ENCODE measurements around the gene PYM1. TPM values are rescaled to one million over a fixed set of nuclear protein-coding genes. Genes with fewer than 3 reads are reported as not detected.

Gene PYM1
- polyA plus RNA-seq, 1 of the 3 experiments (the other 2 are of a cell fraction): 36.3 TPM

- Histone ChIP-seq H3K27ac (ENCODE audit: low read depth in 2 of 2, low read length in 1 of 2) (peak overlapping the region; percentile 24 to 94), H3K4me2 (peak overlapping the region; percentile 81), H3K4me3 (ENCODE audit: low read depth in 2 of 2, low read length in 1 of 2) (peak overlapping the region; percentile 55 to 67), H3K27me3 (ENCODE audit: insufficient read depth) (no peaks in the 10 kb centered on the region), H3K9me2 (no peaks in the 10 kb centered on the region), H3K9ac (peak overlapping the region; percentile 73), H2AFZ (ENCODE audit: low read depth) (peak overlapping the region; percentile 63), H3K79me2 (ENCODE audit: insufficient read depth) (peaks cover 54% of the 10 kb centered on the region), H3K9me3 (no peaks in the 10 kb centered on the region), H3K36me3 (replicated peaks in 1 of 2; ENCODE audit: control insufficient read depth in 1 of 2, insufficient read depth in 2 of 2, low read length in 1 of 2) (peaks cover 10 to 23% of the 10 kb centered on the region in 2 experiments), H4K20me1 (ENCODE audit: insufficient read depth) (no peaks in the 10 kb centered on the region), H3K4me1 (ENCODE audit: control insufficient read depth in 1 of 2, insufficient read depth in 2 of 2, low read depth in 1 of 2, low read length in 1 of 2) (peaks cover 7 to 9% of the 10 kb centered on the region in 2 experiments; a peak in 3 of 4 replicates), H3F3A (replicated peaks; ENCODE audit: insufficient read depth) (peaks cover 18% of the 10 kb centered on the region)
- DNase-seq: no peak
- ChIA-PET POLR2A (interaction anchor here (0.6 to 2.1 kb wide), 11 partner anchors 9 to 327 kb away, joined by 3 to 15 read pairs (median 5); partner anchors contain the start of genes CS, DNAJC14, IKZF4 and ORMDL2), CTCF (interaction anchor here (1.2 to 2.8 kb wide), 5 partner anchors 12 to 234 kb away, joined by 3 to 28 read pairs (median 9); partner anchors contain the start of gene SUOX)
- 7% methylated on average over 18 of the region's 18 CpGs for WGBS (ENCODE audit: low lambda C conversion rate)
- TF ChIP-seq CHD2 (IDR thresholded peaks at IDR 0.05; ENCODE audit: low read length, partially characterized antibody) (no peak), USF1 (IDR thresholded peaks at IDR 0.05; ENCODE audit: borderline replicate concordance, low read depth) (no peak), MEF2A (IDR thresholded peaks at IDR 0.05; ENCODE audit: borderline replicate concordance, low read depth) (no peak), MXI1 (IDR thresholded peaks at IDR 0.05; ENCODE audit: low read depth, low read length) (no peak), SIN3A (IDR thresholded peaks at IDR 0.05; ENCODE audit: borderline replicate concordance, low read depth, low read length) (no peak), TEAD4 (IDR thresholded peaks at IDR 0.05; ENCODE audit: borderline replicate concordance, insufficient read depth) (no peak), YY1 (IDR thresholded peaks at IDR 0.05; ENCODE audit: low read depth) (no peak), RXRA (IDR thresholded peaks at IDR 0.05; ENCODE audit: borderline replicate concordance, low read depth) (no peak), USF2 (IDR thresholded peaks at IDR 0.05; ENCODE audit: borderline replicate concordance, low read depth, low read length) (no peak), FOXM1 (IDR thresholded peaks at IDR 0.05; ENCODE audit: low read depth) (no peak), NFIC (IDR thresholded peaks at IDR 0.05; ENCODE audit: borderline replicate concordance) (no peak), EZH2phosphoT487 (IDR thresholded peaks at IDR 0.05; ENCODE audit: borderline replicate concordance, low read depth) (no peak), RCOR1 (IDR thresholded peaks at IDR 0.05; ENCODE audit: low read length) (no peak), FOXJ3 (CRISPR knock-in tag; IDR thresholded peaks at IDR 0.05) (no peak), TAF1 (IDR thresholded peaks at IDR 0.05; ENCODE audit: borderline replicate concordance, low read depth, low read length) (no peak), TCF12 (IDR thresholded peaks at IDR 0.05) (no peak), ELF1 (IDR thresholded peaks at IDR 0.05) (no peak), NRF1 (IDR thresholded peaks at IDR 0.05; ENCODE audit: low read depth, low read length) (no peak), MAX (IDR thresholded peaks at IDR 0.05; ENCODE audit: low read depth) (no peak)
Observed at GRCh38 chr12:55972911-55973598, 45.4 kb upstream of the PYM1 start.
